WTC11 (cell line): ENCODE data around the gene GBA2. TPM values are rescaled to one million over a fixed set of nuclear protein-coding genes. Genes with fewer than 3 reads are reported as not detected.

ENCODE experiments used
- ATAC-seq: fragments of 200-7000 bp; cut with Tn5 transposase; 2 replicates; pipeline ENCODE4 v1.10.0; 2021; ENCODE audit warnings: mild to moderate bottlenecking, moderate library complexity
- CTCF ChIA-PET: fragments of 300-600 bp; sonication (Branson Sonifier 250); formaldehyde crosslinking; loops from one replicate; lab custom pipeline; 2021; ENCODE audit warnings: antibody characterized with exemption; lab: Charles Lee
- POLR2A ChIA-PET: fragments of 350-600 bp; sonication (Branson Sonifier 250); formaldehyde crosslinking; loops from one replicate; lab custom pipeline; 2021; ENCODE audit warnings: antibody characterized with exemption; lab: Charles Lee
- DNase-seq: peaks from one replicate; pipeline ENCODE4 v3.0.0; 2021; ENCODE audit warnings: low spot score
- H3K27ac Mint-ChIP-seq: 2 replicates; pipeline ENCODE4 v1.8.0; 2021; ENCODE audit warnings: mixed read lengths
- H3K27me3 Mint-ChIP-seq: 2 replicates; pipeline ENCODE4 v1.8.0; 2021; ENCODE audit warnings: low read depth, mild to moderate bottlenecking, moderate library complexity, mixed read lengths
- H3K36me3 Mint-ChIP-seq: 2 replicates; pipeline ENCODE4 v1.8.0; 2021; ENCODE audit warnings: mixed read lengths
- H3K4me1 Mint-ChIP-seq: 2 replicates; pipeline ENCODE4 v1.8.0; 2022; ENCODE audit warnings: mixed read lengths
- H3K4me3 Mint-ChIP-seq: 2 replicates; pipeline ENCODE4 v1.8.0; 2021; ENCODE audit warnings: mild to moderate bottlenecking, moderate library complexity, mixed read lengths
- H3K9me3 Mint-ChIP-seq: 2 replicates; pipeline ENCODE4 v1.8.0; 2021; ENCODE audit warnings: mixed read lengths
- ATF1 ChIP-seq: sonication (generic); formaldehyde crosslinking; IDR thresholded peaks from 2 replicates; pipeline ENCODE4 v1.8.1; 2023; ENCODE audit warnings: mild to moderate bottlenecking, moderate library complexity, missing genetic modification reagents
- ATF3 ChIP-seq: sonication (generic); formaldehyde crosslinking; conservative IDR thresholded peaks from 2 replicates; pipeline ENCODE4 v1.8.1; 2022; ENCODE audit warnings: mild to moderate bottlenecking, missing genetic modification reagents
- CREB1 ChIP-seq: sonication (generic); formaldehyde crosslinking; IDR thresholded peaks from 2 replicates; pipeline ENCODE4 v1.8.0; 2023; ENCODE audit warnings: mild to moderate bottlenecking, missing genetic modification reagents
- CREM ChIP-seq: sonication (generic); formaldehyde crosslinking; IDR thresholded peaks from 2 replicates; pipeline ENCODE4 v1.8.1; 2022; ENCODE audit warnings: mild to moderate bottlenecking, missing genetic modification reagents, moderate library complexity
- FOXJ3 ChIP-seq: sonication (generic); formaldehyde crosslinking; IDR thresholded peaks from 2 replicates; pipeline ENCODE4 v1.9.0; 2021; ENCODE audit warnings: missing genetic modification reagents, mild to moderate bottlenecking, borderline replicate concordance
- HMGA2 ChIP-seq: fragments of 250-450 bp; sonication (Bioruptor Pico); IDR thresholded peaks from 2 replicates; pipeline ENCODE4 v1.4.0; 2021; ENCODE audit warnings: mild to moderate bottlenecking, moderate library complexity
- HMGXB4 ChIP-seq: sonication (generic); formaldehyde crosslinking; IDR thresholded peaks from 2 replicates; pipeline ENCODE4 v1.8.1; 2023; ENCODE audit warnings: mild to moderate bottlenecking, moderate library complexity, missing genetic modification reagents
- JUN ChIP-seq: sonication (generic); formaldehyde crosslinking; IDR thresholded peaks from 2 replicates; pipeline ENCODE4 v1.8.0; 2023; ENCODE audit warnings: mild to moderate bottlenecking, missing genetic modification reagents
- NFATC4 ChIP-seq: fragments of 250-450 bp; sonication (Bioruptor Pico); IDR thresholded peaks from 2 replicates; pipeline ENCODE4 v1.9.0; 2021; ENCODE audit warnings: mild to moderate bottlenecking
- NR1H2 ChIP-seq: sonication (generic); formaldehyde crosslinking; IDR thresholded peaks from 2 replicates; pipeline ENCODE4 v1.9.0; 2021; ENCODE audit warnings: mild to moderate bottlenecking, moderate library complexity, missing genetic modification reagents
- NR2C2 ChIP-seq: sonication (generic); formaldehyde crosslinking; IDR thresholded peaks from 2 replicates; pipeline ENCODE4 v1.8.0; 2022; ENCODE audit warnings: mild to moderate bottlenecking, missing genetic modification reagents
- NR3C1 ChIP-seq: sonication (generic); formaldehyde crosslinking; conservative IDR thresholded peaks from 2 replicates; pipeline ENCODE4 v1.8.1; 2023; ENCODE audit warnings: low read depth, mild to moderate bottlenecking, missing genetic modification reagents
- PRRX2 ChIP-seq: fragments of 250-450 bp; sonication (Bioruptor Pico); IDR thresholded peaks from 2 replicates; pipeline ENCODE4 v1.8.0; 2021; ENCODE audit warnings: mild to moderate bottlenecking
- RELA ChIP-seq: sonication (generic); formaldehyde crosslinking; IDR thresholded peaks from 2 replicates; pipeline ENCODE4 v1.8.1; 2022; ENCODE audit warnings: missing genetic modification reagents, mild to moderate bottlenecking, borderline replicate concordance
- SMAD4 ChIP-seq: sonication (generic); formaldehyde crosslinking; IDR thresholded peaks from 2 replicates; pipeline ENCODE4 v1.8.0; 2022; ENCODE audit warnings: mild to moderate bottlenecking, missing genetic modification reagents
- SOX15 ChIP-seq: fragments of 250-450 bp; sonication (Bioruptor Pico); IDR thresholded peaks from 2 replicates; pipeline ENCODE4 v1.9.0; 2021; ENCODE audit warnings: mild to moderate bottlenecking
- USF1 ChIP-seq: sonication (generic); formaldehyde crosslinking; IDR thresholded peaks from 2 replicates; pipeline ENCODE4 v1.8.0; 2022; ENCODE audit warnings: mild to moderate bottlenecking, missing genetic modification reagents
- ZNF121 ChIP-seq: sonication (generic); formaldehyde crosslinking; IDR thresholded peaks from 2 replicates; pipeline ENCODE4 v1.8.0; 2023; ENCODE audit warnings: missing genetic modification reagents
- ZNF263 ChIP-seq: sonication (generic); formaldehyde crosslinking; IDR thresholded peaks from 2 replicates; pipeline ENCODE4 v1.8.1; 2022; ENCODE audit warnings: low read depth, mild to moderate bottlenecking, moderate library complexity, missing genetic modification reagents
- ZNF317 ChIP-seq: sonication (generic); formaldehyde crosslinking; IDR thresholded peaks from 2 replicates; pipeline ENCODE4 v1.8.1; 2023; ENCODE audit warnings: low read depth, mild to moderate bottlenecking, moderate library complexity, missing genetic modification reagents, borderline replicate concordance
- total RNA-seq: library from RNA; stranded (reverse); gene quantifications from 3 replicates; pipeline ENCODE4 v1.2.3, GENCODE V29; 2021
- TF ChIP-seq, protein P1 (sequence below): fragments of 250-450 bp; sonication (Bioruptor Pico); IDR thresholded peaks from 2 replicates; pipeline ENCODE4 v1.9.0; 2021; ENCODE audit warnings: mild to moderate bottlenecking, borderline replicate concordance
- TF ChIP-seq, protein P2 (sequence below): sonication (generic); formaldehyde crosslinking; IDR thresholded peaks from 2 replicates; pipeline ENCODE4 v1.8.1; 2023; ENCODE audit warnings: mild to moderate bottlenecking, missing genetic modification reagents, moderate library complexity
- TF ChIP-seq, protein P3 (sequence below): fragments of 250-450 bp; sonication (Bioruptor Pico); IDR thresholded peaks from 2 replicates; pipeline ENCODE4 v2.1.2; 2022; ENCODE audit warnings: mild to moderate bottlenecking, moderate library complexity
- TF ChIP-seq, protein P4 (sequence below): sonication (generic); formaldehyde crosslinking; IDR thresholded peaks from 2 replicates; pipeline ENCODE4 v1.8.0; 2023; ENCODE audit warnings: mild to moderate bottlenecking, missing genetic modification reagents

The GBA2 gene
- total RNA-seq, 1 experiment from 2014 or later = 104 TPM

GRCh38 chr9:35771534-35771933, 22.5 kb upstream of the GBA2 start (continued):
- TF ChIP-seq, protein P1, sequence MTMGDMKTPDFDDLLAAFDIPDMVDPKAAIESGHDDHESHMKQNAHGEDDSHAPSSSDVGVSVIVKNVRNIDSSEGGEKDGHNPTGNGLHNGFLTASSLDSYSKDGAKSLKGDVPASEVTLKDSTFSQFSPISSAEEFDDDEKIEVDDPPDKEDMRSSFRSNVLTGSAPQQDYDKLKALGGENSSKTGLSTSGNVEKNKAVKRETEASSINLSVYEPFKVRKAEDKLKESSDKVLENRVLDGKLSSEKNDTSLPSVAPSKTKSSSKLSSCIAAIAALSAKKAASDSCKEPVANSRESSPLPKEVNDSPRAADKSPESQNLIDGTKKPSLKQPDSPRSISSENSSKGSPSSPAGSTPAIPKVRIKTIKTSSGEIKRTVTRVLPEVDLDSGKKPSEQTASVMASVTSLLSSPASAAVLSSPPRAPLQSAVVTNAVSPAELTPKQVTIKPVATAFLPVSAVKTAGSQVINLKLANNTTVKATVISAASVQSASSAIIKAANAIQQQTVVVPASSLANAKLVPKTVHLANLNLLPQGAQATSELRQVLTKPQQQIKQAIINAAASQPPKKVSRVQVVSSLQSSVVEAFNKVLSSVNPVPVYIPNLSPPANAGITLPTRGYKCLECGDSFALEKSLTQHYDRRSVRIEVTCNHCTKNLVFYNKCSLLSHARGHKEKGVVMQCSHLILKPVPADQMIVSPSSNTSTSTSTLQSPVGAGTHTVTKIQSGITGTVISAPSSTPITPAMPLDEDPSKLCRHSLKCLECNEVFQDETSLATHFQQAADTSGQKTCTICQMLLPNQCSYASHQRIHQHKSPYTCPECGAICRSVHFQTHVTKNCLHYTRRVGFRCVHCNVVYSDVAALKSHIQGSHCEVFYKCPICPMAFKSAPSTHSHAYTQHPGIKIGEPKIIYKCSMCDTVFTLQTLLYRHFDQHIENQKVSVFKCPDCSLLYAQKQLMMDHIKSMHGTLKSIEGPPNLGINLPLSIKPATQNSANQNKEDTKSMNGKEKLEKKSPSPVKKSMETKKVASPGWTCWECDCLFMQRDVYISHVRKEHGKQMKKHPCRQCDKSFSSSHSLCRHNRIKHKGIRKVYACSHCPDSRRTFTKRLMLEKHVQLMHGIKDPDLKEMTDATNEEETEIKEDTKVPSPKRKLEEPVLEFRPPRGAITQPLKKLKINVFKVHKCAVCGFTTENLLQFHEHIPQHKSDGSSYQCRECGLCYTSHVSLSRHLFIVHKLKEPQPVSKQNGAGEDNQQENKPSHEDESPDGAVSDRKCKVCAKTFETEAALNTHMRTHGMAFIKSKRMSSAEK = no peak
- TF ChIP-seq CREM (no peak), ATF3 (no peak), CREB1 (no peak), SOX15 (no peak), HMGA2 (CRISPR knock-in tag) (no peak), NR2C2 (CRISPR knock-in tag) (no peak)

DNA sequence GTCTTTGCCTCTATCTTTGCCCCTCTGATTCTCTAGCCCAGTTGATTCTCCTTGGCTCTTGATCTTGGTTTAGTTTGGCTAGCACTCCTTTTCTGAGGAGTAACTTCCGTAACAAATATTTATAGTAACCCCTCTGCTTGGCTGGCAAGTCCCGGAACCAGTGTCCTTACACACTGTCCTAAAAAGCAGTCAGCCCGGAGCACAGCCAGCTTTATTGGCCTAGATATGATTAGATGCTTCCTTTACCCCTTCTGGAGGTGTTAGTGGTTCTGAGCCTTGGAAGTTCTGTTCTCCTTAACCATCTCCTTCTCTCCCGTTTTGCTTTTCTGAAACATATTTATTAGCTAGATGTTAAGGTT, 22.0 kb upstream of the GBA2 start:
- H3K27me3 Mint-ChIP-seq = no peaks in the 10 kb centered on the region
- CTCF ChIA-PET = interaction anchor here (0.6 to 3.3 kb wide), 6 partner anchors 12 to 132 kb away, joined by 3 to 18 read pairs (median 3); no protein-coding TSS in a partner anchor
- POLR2A ChIA-PET = interaction anchor here (1.4 kb wide), 1 partner anchor 15 kb away, joined by 6 read pairs; no protein-coding TSS in a partner anchor
- peaks cover 16% of the 10 kb centered on the region for H3K4me1 Mint-ChIP-seq
- H3K9me3 Mint-ChIP-seq = no peaks in the 10 kb centered on the region
- H3K36me3 Mint-ChIP-seq = no peaks in the 10 kb centered on the region
- TF ChIP-seq HMGXB4 (CRISPR knock-in tag) = no peak
- no peak for TF ChIP-seq ZNF317
- TF ChIP-seq NR3C1 (CRISPR knock-in tag) = no peak
- no peak for TF ChIP-seq PRRX2 (CRISPR knock-in tag)
- no peak for TF ChIP-seq USF1 (CRISPR knock-in tag)
- no peak for TF ChIP-seq ZNF263
- no peak for TF ChIP-seq RELA (CRISPR knock-in tag)
- no peak for TF ChIP-seq FOXJ3 (CRISPR knock-in tag)
- no peak for TF ChIP-seq SOX15
- TF ChIP-seq NR1H2 (CRISPR knock-in tag) = no peak
- no peak for TF ChIP-seq ZNF121 (CRISPR knock-in tag)
- ATAC-seq = no peak
- no peak overlapping the region for H3K4me3 Mint-ChIP-seq
- no peak overlapping the region for H3K27ac Mint-ChIP-seq
- DNase-seq = no peak

DNA sequence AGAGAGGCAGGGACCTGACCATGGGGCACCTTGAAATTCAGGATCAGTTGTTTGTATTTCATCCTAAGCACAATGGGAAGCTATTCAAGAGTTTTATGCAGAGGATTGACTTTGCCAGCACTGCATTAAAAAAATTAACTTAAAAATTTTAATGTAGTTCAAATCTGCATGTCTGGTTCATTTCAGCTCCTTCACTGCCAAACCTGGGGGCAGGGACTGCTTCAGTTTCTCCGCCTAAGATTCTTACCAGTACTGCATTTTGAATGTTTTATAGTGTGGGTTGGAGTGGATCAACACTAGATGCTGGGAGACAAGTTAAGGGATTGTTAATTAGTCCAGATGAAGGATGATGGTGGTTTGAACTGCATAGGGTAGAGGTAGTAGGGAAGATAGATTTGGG, 20.7 kb upstream of the GBA2 start:
- CTCF ChIA-PET = interaction anchor here (3.3 kb wide), 1 partner anchor 20 kb away, joined by 18 read pairs; no protein-coding TSS in a partner anchor
- POLR2A ChIA-PET = no interaction called here
- Mint-ChIP-seq H3K27me3 (no peaks in the 10 kb centered on the region), H3K4me3 (no peak overlapping the region), H3K27ac (no peak overlapping the region), H3K36me3 (no peaks in the 10 kb centered on the region), H3K9me3 (no peaks in the 10 kb centered on the region), H3K4me1 (peaks cover 3% of the 10 kb centered on the region)
- DNase-seq (no peak), ATAC-seq (no peak)
- TF ChIP-seq SMAD4 (CRISPR knock-in tag) = no peak
- no peak for TF ChIP-seq ATF1 (CRISPR knock-in tag)
- TF ChIP-seq, protein P2, sequence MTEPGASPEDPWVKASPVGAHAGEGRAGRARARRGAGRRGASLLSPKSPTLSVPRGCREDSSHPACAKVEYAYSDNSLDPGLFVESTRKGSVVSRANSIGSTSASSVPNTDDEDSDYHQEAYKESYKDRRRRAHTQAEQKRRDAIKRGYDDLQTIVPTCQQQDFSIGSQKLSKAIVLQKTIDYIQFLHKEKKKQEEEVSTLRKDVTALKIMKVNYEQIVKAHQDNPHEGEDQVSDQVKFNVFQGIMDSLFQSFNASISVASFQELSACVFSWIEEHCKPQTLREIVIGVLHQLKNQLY = no peak
- TF ChIP-seq JUN (CRISPR knock-in tag) = no peak
- TF ChIP-seq, protein P3, sequence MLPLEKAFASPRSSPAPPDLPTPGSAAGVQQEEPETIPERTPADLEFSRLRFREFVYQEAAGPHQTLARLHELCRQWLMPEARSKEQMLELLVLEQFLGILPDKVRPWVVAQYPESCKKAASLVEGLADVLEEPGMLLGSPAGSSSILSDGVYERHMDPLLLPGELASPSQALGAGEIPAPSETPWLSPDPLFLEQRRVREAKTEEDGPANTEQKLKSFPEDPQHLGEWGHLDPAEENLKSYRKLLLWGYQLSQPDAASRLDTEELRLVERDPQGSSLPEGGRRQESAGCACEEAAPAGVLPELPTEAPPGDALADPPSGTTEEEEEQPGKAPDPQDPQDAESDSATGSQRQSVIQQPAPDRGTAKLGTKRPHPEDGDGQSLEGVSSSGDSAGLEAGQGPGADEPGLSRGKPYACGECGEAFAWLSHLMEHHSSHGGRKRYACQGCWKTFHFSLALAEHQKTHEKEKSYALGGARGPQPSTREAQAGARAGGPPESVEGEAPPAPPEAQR (CRISPR knock-in tag) = no peak
- no peak for TF ChIP-seq NFATC4 (CRISPR knock-in tag)
- no peak for TF ChIP-seq CREM
- TF ChIP-seq, protein P4, sequence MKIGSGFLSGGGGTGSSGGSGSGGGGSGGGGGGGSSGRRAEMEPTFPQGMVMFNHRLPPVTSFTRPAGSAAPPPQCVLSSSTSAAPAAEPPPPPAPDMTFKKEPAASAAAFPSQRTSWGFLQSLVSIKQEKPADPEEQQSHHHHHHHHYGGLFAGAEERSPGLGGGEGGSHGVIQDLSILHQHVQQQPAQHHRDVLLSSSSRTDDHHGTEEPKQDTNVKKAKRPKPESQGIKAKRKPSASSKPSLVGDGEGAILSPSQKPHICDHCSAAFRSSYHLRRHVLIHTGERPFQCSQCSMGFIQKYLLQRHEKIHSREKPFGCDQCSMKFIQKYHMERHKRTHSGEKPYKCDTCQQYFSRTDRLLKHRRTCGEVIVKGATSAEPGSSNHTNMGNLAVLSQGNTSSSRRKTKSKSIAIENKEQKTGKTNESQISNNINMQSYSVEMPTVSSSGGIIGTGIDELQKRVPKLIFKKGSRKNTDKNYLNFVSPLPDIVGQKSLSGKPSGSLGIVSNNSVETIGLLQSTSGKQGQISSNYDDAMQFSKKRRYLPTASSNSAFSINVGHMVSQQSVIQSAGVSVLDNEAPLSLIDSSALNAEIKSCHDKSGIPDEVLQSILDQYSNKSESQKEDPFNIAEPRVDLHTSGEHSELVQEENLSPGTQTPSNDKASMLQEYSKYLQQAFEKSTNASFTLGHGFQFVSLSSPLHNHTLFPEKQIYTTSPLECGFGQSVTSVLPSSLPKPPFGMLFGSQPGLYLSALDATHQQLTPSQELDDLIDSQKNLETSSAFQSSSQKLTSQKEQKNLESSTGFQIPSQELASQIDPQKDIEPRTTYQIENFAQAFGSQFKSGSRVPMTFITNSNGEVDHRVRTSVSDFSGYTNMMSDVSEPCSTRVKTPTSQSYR (CRISPR knock-in tag) = no peak
- TF ChIP-seq ZNF121 (CRISPR knock-in tag) = no peak
